Hepatocyte (in vitro differentiated cells): ENCODE results near the gene GLCCI1. TPM values are rescaled to one million over a fixed set of nuclear protein-coding genes. Genes with fewer than 3 reads are reported as not detected.

ENCODE experiments used
- DNase-seq: peaks from one replicate; pipeline ENCODE4 v3.0.0-alpha.2; 2016; ENCODE audit warnings: low spot score
- H2AFZ ChIP-seq: fragments of 200-600 bp; sonication (generic); 2 replicates; pipeline ENCODE4 v1.6.0; 2016; ENCODE audit warnings: antibody characterized with exemption, mild to moderate bottlenecking
- H3K27ac ChIP-seq: fragments of 200-600 bp; sonication (generic); 2 replicates; pipeline ENCODE4 v1.5.1; 2016; ENCODE audit warnings: mild to moderate bottlenecking
- H3K27me3 ChIP-seq: fragments of 200-600 bp; sonication (generic); 2 replicates; pipeline ENCODE4 v1.6.1; 2016
- H3K36me3 ChIP-seq: fragments of 200-600 bp; sonication (generic); replicated peaks from 2 replicates; pipeline ENCODE4 v1.5.1; 2016; ENCODE audit warnings: low read depth; ENCODE audit not compliant: insufficient read depth
- H3K4me1 ChIP-seq: fragments of 200-600 bp; sonication (generic); 2 replicates; pipeline ENCODE4 v1.5.1; 2016; ENCODE audit warnings: mild to moderate bottlenecking, moderate library complexity; ENCODE audit not compliant: insufficient read depth
- H3K4me2 ChIP-seq: fragments of 200-600 bp; sonication (generic); 2 replicates; pipeline ENCODE4 v1.6.0; 2016
- H3K4me3 ChIP-seq: fragments of 200-600 bp; sonication (generic); 2 replicates; pipeline ENCODE4 v1.5.1; 2016; ENCODE audit warnings: mild to moderate bottlenecking
- H3K79me2 ChIP-seq: fragments of 200-600 bp; sonication (generic); 2 replicates; pipeline ENCODE4 v1.6.0; 2017; ENCODE audit warnings: mild to moderate bottlenecking
- H3K9me2 ChIP-seq: fragments of 200-600 bp; sonication (generic); replicated peaks from 2 replicates; pipeline ENCODE4 v1.6.0; 2017; ENCODE audit warnings: mild to moderate bottlenecking; ENCODE audit not compliant: insufficient read depth
- H3K9me3 ChIP-seq: fragments of 200-600 bp; sonication (generic); 2 replicates; pipeline ENCODE4 v1.5.1; 2016; ENCODE audit warnings: low read depth, mild to moderate bottlenecking
- H4K20me1 ChIP-seq: fragments of 200-600 bp; sonication (generic); 2 replicates; pipeline ENCODE4 v1.6.0; 2016; ENCODE audit warnings: mild to moderate bottlenecking; ENCODE audit not compliant: insufficient read depth, poor library complexity, severe bottlenecking
- CTCF ChIP-seq: fragments of 200-600 bp; sonication (generic); IDR thresholded peaks from 2 replicates; pipeline ENCODE4 v1.5.1; 2016; ENCODE audit warnings: antibody characterized with exemption, mild to moderate bottlenecking; ENCODE audit not compliant: poor library complexity
- EZH2 ChIP-seq: fragments of 200-600 bp; sonication (generic); IDR thresholded peaks from 2 replicates; pipeline ENCODE4 v1.6.1; 2016; ENCODE audit warnings: antibody characterized with exemption, mild to moderate bottlenecking, borderline replicate concordance
- EZH2phosphoT487 ChIP-seq: fragments of 200-600 bp; sonication (generic); IDR thresholded peaks from one replicate; pipeline ENCODE4 v1.6.1; 2018; ENCODE audit warnings: antibody characterized with exemption, mild to moderate bottlenecking, low read depth, moderate library complexity; ENCODE audit not compliant: unreplicated experiment, severe bottlenecking
- WGBS: methylation state at CpG from one replicate; pipeline ENCODE4 v1.1.6; 2016; ENCODE audit warnings: low lambda C conversion rate; ENCODE audit errors: missing lambda C conversion rate; 5-methylcytosine and 5-hydroxymethylcytosine counted together
- polyA plus RNA-seq: library from polyadenylated mRNA; unstranded; fragments of >200 nt; fragmentation: Nextera tagmentation; extraction: Ambion mirVana; gene quantifications from 2 replicates; pipeline ENCODE4 v1.2.1, GENCODE V29; 2016
- total RNA-seq: library from RNA; depleted of rRNA; stranded (reverse); fragments of >200 nt; gene quantifications from 2 replicates; pipeline ENCODE4 v1.2.3, GENCODE V29; 2014

Gene GLCCI1
- total and polyA plus RNA-seq, 2 experiments from 2014 or later, result 15.7 to 21.4 TPM

- H3K4me2 ChIP-seq, result no peak overlapping the region
- no peak overlapping the region for H3K27ac ChIP-seq
- no peaks in the 10 kb centered on the region for H4K20me1 ChIP-seq
- 89% methylated on average over 8 of the region's 8 CpGs for WGBS
- H3K36me3 ChIP-seq, result no peaks in the 10 kb centered on the region
- no peaks in the 10 kb centered on the region for H3K9me2 ChIP-seq
- no peaks in the 10 kb centered on the region for H3K79me2 ChIP-seq
- H3K4me3 ChIP-seq, result no peak overlapping the region
- no peak for DNase-seq
- H2AFZ ChIP-seq, result no peak overlapping the region
- H3K27me3 ChIP-seq, result no peaks in the 10 kb centered on the region
- no peaks in the 10 kb centered on the region for H3K4me1 ChIP-seq
- TF ChIP-seq CTCF (no peak), EZH2phosphoT487 (no peak), EZH2 (no peak)
- no peaks in the 10 kb centered on the region for H3K9me3 ChIP-seq
Observed at GRCh38 chr7:8125680-8126444, 157.3 kb downstream of the GLCCI1 start.

GRCh38 chr7:8126601-8127167 lies 158.1 kb downstream of the GLCCI1 start:
- Histone ChIP-seq H3K27me3 (no peaks in the 10 kb centered on the region), H4K20me1 (no peaks in the 10 kb centered on the region), H3K36me3 (no peaks in the 10 kb centered on the region), H3K4me1 (no peaks in the 10 kb centered on the region), H3K79me2 (no peaks in the 10 kb centered on the region), H2AFZ (no peak overlapping the region), H3K4me3 (no peak overlapping the region), H3K27ac (no peak overlapping the region), H3K9me2 (no peaks in the 10 kb centered on the region), H3K4me2 (no peak overlapping the region), H3K9me3 (no peaks in the 10 kb centered on the region)
- TF ChIP-seq EZH2 (no peak), EZH2phosphoT487 (no peak), CTCF (no peak)
- no peak for DNase-seq
- WGBS, result 69% methylated on average over 2 of the region's 2 CpGs

GRCh38 chr7:8128449-8129317 lies 160.1 kb downstream of the GLCCI1 start:
- 90% methylated on average over 12 of the region's 12 CpGs for WGBS

More at GRCh38 chr7:8128449-8129317, 160.1 kb downstream of the GLCCI1 start:
- TF ChIP-seq CTCF (no peak), EZH2phosphoT487 (no peak), EZH2 (no peak)
- Histone ChIP-seq H3K79me2 (no peaks in the 10 kb centered on the region), H3K4me1 (no peaks in the 10 kb centered on the region), H4K20me1 (no peaks in the 10 kb centered on the region), H2AFZ (no peak overlapping the region), H3K27ac (no peak overlapping the region), H3K9me3 (no peaks in the 10 kb centered on the region), H3K4me3 (no peak overlapping the region), H3K27me3 (no peaks in the 10 kb centered on the region), H3K36me3 (no peaks in the 10 kb centered on the region), H3K9me2 (no peaks in the 10 kb centered on the region), H3K4me2 (no peak overlapping the region)
- DNase-seq, result no peak
